ENCODE results near the gene SLC9A9. TPM values are rescaled to one million over a fixed set of nuclear protein-coding genes. Genes with fewer than 3 reads are reported as not detected.
"Not testable (repeated sequence)": the region's sequence is repeated elsewhere in the genome, so short reads cannot be mapped to it uniquely, and the experiment has no call there.

Gene SLC9A9
- 3.2 TPM for polyA plus RNA-seq (2013, experiment 1 of 2; ENCODE audit: insufficient read length)
- polyA plus RNA-seq (2013, experiment 2 of 2; ENCODE audit: insufficient read length), result 3.2 TPM

- peak; percentile 79 for DNase-seq
Measured at GRCh38 chr3:143847787-143848631, at the start of gene SLC9A9. Gene SLC9A9, minus strand, starts transcription at chr3:143848468. Its CDS starts 146 bp downstream, at chr3:143848322.

GRCh38 chr3:143897576-143898295 is 49.5 kb upstream of the SLC9A9 start:
- peak; percentile 77 for DNase-seq

- DNase-seq, result no peak
Measured at GRCh38 chr3:143896486-143896885, 48.2 kb upstream of the SLC9A9 start.

- DNase-seq, result no peak
Measured at GRCh38 chr3:143895805-143896204, 47.5 kb upstream of the SLC9A9 start.

GRCh38 chr3:143888846-143889245 is 40.6 kb upstream of the SLC9A9 start:
- DNase-seq, result no peak

- DNase-seq, result no peak
Measured at GRCh38 chr3:143888166-143888565, 39.9 kb upstream of the SLC9A9 start.

GRCh38 chr3:143885780-143886427 is 37.6 kb upstream of the SLC9A9 start:
- peak; percentile 33 for DNase-seq

GRCh38 chr3:143884861-143885260 is 36.6 kb upstream of the SLC9A9 start:
- no peak for DNase-seq

- DNase-seq, result no peak
Measured at GRCh38 chr3:143883151-143883550, 34.9 kb upstream of the SLC9A9 start.

- DNase-seq, result no peak
Measured at GRCh38 chr3:143881095-143881494, 32.8 kb upstream of the SLC9A9 start.

GRCh38 chr3:143875546-143875945 is 27.3 kb upstream of the SLC9A9 start:
- DNase-seq, result no peak

- DNase-seq, result not testable (repeated sequence)
Measured at GRCh38 chr3:143873553-143873952, 25.3 kb upstream of the SLC9A9 start.

- DNase-seq, result no peak
Measured at GRCh38 chr3:143865302-143865701, 17.0 kb upstream of the SLC9A9 start.

GRCh38 chr3:143859465-143860203 is 11.4 kb upstream of the SLC9A9 start:
- no peak for DNase-seq

GRCh38 chr3:143856252-143856970 is 8.1 kb upstream of the SLC9A9 start:
- DNase-seq, result no peak

- no peak for DNase-seq
Measured at GRCh38 chr3:143855183-143855582, 6.9 kb upstream of the SLC9A9 start.

GRCh38 chr3:143851331-143852017 is 3.2 kb upstream of the SLC9A9 start:
- no peak for DNase-seq

- no peak for DNase-seq
Measured at GRCh38 chr3:143850877-143851276, 2.6 kb upstream of the SLC9A9 start.

GRCh38 chr3:143849854-143850549 is 1.7 kb upstream of the SLC9A9 start:
- DNase-seq, result peak; percentile 87

- no peak for DNase-seq
Measured at GRCh38 chr3:143848704-143849103, 436 bp upstream of the SLC9A9 start.
